Measurements from ENCODE around the gene CCSER1.

CCSER1 gene

GRCh38 chr4:90317785-90318184, 190.6 kb downstream of the CCSER1 start:
- no peak overlapping the region for H3K27ac ChIP-seq
- TF ChIP-seq CTCF (conservative IDR thresholded peaks at IDR 0.05) = no peak

GRCh38 chr4:90318193-90318592, 191.0 kb downstream of the CCSER1 start:
- no peak for TF ChIP-seq CTCF (conservative IDR thresholded peaks at IDR 0.05)
- H3K27ac ChIP-seq = no peak overlapping the region

GRCh38 chr4:90328558-90328957, 201.4 kb downstream of the CCSER1 start:
- TF ChIP-seq CTCF (conservative IDR thresholded peaks at IDR 0.05) = no peak
- no peak overlapping the region for H3K27ac ChIP-seq

GRCh38 chr4:90330546-90330945, 203.4 kb downstream of the CCSER1 start:
- TF ChIP-seq CTCF (conservative IDR thresholded peaks at IDR 0.05) = no peak
- H3K27ac ChIP-seq = no peak overlapping the region

GRCh38 chr4:90345549-90346215, 218.5 kb downstream of the CCSER1 start:
- TF ChIP-seq CTCF (conservative IDR thresholded peaks at IDR 0.05) = no peak
- H3K27ac ChIP-seq = no peak overlapping the region

GRCh38 chr4:90349636-90350035, 222.4 kb downstream of the CCSER1 start:
- no peak for TF ChIP-seq CTCF (conservative IDR thresholded peaks at IDR 0.05)
- H3K27ac ChIP-seq = no peak overlapping the region

- H3K27ac ChIP-seq = no peak overlapping the region
- TF ChIP-seq CTCF (conservative IDR thresholded peaks at IDR 0.05) = peak; percentile 85
Observed at GRCh38 chr4:90357117-90357710, 230.0 kb downstream of the CCSER1 start.
